ENCODE results near the gene VPS37C.
"Not testable (repeated sequence)": the region's sequence is repeated elsewhere in the genome, so short reads cannot be mapped to it uniquely, and the experiment has no call there.

VPS37C gene

DNA sequence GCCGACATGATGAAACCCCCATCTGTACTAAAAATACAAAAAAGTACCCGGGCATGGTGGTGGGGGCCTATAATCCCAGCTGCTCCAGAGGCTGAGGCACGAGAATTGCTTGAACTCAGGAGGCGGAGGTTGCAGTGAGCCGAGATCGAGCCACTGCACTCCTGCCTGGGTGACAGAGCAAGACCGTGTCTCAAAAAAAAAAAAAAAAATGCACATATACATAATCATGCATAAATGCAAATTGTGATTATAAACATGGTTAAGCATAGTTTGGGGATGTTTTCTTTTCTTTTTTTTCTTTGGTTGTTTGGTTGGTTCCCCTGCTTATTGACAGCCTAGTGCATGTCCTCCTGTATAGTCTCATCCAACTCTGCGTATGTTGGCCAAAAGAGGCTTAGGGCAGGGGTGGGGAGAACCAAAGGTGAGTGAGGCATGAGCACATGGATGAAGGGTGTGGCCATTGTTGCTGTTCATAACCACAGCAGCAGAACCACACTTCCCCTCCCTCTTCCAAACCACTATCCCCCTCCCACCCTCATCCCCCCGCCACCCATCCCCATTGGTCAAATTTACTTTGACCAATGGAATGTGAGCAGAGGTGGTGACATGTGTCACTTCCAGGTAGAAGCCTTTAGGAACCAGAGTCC lies 6.9 kb upstream of the VPS37C start:
- no peak for DNase-seq (ENCODE audit: low read depth)
- in situ Hi-C loops (cut with HindIII; ENCODE audit: low sequenced_read_pairs) = no loop called here
- TF ChIP-seq, protein P1, sequence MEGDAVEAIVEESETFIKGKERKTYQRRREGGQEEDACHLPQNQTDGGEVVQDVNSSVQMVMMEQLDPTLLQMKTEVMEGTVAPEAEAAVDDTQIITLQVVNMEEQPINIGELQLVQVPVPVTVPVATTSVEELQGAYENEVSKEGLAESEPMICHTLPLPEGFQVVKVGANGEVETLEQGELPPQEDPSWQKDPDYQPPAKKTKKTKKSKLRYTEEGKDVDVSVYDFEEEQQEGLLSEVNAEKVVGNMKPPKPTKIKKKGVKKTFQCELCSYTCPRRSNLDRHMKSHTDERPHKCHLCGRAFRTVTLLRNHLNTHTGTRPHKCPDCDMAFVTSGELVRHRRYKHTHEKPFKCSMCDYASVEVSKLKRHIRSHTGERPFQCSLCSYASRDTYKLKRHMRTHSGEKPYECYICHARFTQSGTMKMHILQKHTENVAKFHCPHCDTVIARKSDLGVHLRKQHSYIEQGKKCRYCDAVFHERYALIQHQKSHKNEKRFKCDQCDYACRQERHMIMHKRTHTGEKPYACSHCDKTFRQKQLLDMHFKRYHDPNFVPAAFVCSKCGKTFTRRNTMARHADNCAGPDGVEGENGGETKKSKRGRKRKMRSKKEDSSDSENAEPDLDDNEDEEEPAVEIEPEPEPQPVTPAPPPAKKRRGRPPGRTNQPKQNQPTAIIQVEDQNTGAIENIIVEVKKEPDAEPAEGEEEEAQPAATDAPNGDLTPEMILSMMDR (IDR thresholded peaks at IDR 0.05; ENCODE audit: low read depth, low read length, missing control alignments) = no peak
- no peak overlapping the region for H3K4me3 ChIP-seq (ENCODE audit: low read depth, low read length)

DNA sequence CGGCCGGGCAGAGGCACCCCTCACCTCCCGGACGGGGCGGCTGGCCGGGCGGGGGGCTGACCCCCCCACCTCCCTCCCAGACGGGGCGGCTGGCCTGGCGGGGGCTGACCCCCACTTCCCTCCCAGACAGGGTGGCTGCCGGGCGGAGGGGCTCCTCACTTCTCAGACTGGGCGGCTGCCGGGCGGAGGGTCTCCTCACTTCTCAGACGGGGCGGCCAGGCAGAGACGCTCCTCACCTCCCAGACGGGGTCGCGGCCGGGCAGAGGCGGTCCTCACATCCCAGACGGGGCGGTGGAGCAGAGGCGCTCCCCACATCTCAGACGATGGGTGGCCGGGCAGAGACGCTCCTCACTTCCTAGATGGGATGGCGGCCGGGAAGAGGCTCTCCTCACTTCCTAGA lies 5.1 kb upstream of the VPS37C start:
- DNase-seq (ENCODE audit: low read depth); in situ Hi-C loops (cut with HindIII; ENCODE audit: low sequenced_read_pairs); H3K4me3 ChIP-seq (ENCODE audit: low read depth, low read length): not testable (repeated sequence)

DNA sequence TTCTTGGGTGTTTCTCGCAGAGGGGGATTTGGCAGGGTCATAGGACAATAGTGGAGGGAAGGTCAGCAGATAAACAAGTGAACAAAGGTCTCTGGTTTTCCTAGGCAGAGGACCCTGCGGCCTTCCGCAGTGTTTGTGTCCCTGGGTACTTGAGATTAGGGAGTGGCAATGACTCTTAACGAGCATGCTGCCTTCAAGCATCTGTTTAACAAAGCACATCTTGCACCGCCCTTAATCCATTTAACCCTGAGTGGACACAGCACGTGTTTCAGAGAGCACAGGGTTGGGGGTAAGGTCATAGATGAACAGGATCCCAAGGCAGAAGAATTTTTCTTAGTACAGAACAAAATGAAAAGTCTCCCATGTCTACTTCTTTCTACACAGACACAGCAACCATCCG lies 4.6 kb upstream of the VPS37C start:
- DNase-seq (ENCODE audit: low read depth); in situ Hi-C loops (cut with HindIII; ENCODE audit: low sequenced_read_pairs): not testable (repeated sequence)

DNA sequence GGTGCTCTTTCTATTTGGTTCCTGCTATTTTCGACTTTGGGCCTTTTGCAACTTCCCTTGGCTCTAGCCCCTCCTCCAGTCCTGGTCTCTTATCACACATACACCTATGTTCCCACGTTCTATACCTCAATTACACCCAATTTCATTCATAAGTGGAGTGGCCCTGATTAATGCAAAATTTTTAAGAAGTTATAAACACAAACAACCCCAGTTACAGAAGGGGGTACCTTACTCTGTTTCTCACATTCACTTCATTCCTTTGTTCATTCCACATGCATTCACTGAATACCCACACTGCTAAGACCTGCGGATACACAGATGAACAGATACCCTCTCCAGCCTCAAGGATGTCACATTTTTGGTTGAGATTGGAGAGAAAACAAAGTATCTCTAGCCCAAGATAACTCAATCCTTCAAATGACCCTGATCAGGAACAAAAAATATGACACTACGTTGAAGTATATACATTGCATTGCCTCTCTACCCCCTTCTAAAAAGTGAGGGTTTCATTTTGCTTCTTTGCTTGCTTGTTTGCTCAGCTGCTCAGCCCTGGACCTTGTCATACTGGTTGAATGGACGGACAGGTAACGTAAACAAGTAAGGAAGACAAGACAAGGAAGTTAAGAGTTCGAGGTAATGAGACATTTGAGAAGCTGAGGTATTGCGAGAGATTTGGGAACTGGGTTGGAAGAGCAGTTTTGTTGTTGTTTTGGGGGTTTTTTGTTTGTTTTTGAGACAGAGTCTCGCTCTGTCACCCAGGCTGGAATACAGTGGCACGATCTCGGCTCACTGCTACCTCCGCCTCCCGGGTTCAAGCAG lies 3.6 kb upstream of the VPS37C start:
- DNase-seq (ENCODE audit: low read depth) = no peak
- in situ Hi-C loops (cut with HindIII; ENCODE audit: low sequenced_read_pairs) = no loop called here
- H3K4me3 ChIP-seq (ENCODE audit: low read depth, low read length) = no peak overlapping the region
- TF ChIP-seq, protein P1 (IDR thresholded peaks at IDR 0.05; ENCODE audit: low read depth, low read length, missing control alignments) = no peak

More for the DNA sequence above, 4.6 kb upstream of the VPS37C start:
- H3K4me3 ChIP-seq (ENCODE audit: low read depth, low read length) = not testable (repeated sequence)

DNA sequence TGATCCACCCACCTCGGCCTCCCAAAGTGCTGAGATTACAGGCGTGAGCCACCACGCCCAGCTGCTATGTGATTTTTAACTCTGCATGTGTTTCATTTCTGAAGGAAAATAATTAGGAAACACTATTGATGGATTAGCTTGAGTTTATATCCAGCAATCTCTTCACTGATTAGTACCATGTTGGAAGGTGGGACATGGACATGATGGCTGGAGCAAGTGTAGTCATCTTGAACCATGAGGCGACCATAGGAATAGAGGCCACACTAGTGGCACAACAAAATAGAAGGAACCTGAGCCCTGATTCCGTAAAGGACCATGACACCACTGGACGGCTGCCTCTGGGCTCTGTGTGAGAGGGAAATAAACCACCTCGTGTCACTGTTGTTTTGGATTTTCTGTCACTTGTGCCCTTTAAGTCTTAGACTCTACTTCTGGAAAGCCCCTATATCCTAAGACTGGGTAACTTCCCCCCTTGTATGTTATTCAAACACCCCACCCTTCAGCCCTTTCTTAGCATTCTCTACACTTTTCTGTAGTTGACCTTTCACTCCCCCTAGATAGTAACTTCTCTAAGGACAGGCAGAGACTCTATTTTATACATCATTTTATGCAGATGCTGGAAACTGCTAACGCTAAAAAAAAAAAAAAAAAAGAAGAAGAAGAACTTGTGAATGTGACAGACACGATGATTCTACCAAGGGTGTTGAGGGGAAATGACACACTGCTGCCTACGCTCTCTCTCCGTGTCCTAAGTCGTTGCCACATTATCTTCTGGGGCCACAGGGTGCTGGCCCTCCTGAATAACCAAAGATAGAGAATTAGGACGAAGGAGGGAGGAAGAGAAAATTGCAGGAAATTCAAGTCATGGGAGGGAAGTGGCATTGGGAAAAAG lies 2.7 kb upstream of the VPS37C start:
- TF ChIP-seq, protein P1 (IDR thresholded peaks at IDR 0.05; ENCODE audit: low read depth, low read length, missing control alignments) = no peak
- DNase-seq (ENCODE audit: low read depth) = no peak
- in situ Hi-C loops (cut with HindIII; ENCODE audit: low sequenced_read_pairs) = no loop called here
- H3K4me3 ChIP-seq (ENCODE audit: low read depth, low read length) = no peak overlapping the region

DNA sequence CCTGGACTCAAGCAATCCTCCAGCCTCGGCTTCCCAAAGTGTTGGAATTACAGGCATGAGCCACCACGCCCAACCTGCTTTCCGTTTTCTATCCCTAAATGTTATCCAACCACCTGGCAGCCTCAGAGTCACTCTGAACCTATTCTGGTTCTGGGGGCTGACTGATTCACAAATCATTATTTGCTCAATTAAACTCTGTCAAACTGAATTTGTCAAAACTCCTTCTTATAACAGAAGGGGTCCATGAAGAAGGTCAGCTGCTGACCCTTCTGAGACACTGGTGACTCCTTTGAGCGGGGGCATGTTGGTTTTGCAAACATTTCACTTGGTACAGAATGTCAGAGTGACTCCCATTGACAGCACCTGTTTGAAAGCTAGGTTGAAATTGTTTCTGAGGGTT lies 1.8 kb upstream of the VPS37C start:
- TF ChIP-seq, protein P1 (IDR thresholded peaks at IDR 0.05; ENCODE audit: low read depth, low read length, missing control alignments) = no peak
- DNase-seq (ENCODE audit: low read depth) = no peak
- H3K4me3 ChIP-seq (ENCODE audit: low read depth, low read length) = no peak overlapping the region
- in situ Hi-C loops (cut with HindIII; ENCODE audit: low sequenced_read_pairs) = no loop called here

DNA sequence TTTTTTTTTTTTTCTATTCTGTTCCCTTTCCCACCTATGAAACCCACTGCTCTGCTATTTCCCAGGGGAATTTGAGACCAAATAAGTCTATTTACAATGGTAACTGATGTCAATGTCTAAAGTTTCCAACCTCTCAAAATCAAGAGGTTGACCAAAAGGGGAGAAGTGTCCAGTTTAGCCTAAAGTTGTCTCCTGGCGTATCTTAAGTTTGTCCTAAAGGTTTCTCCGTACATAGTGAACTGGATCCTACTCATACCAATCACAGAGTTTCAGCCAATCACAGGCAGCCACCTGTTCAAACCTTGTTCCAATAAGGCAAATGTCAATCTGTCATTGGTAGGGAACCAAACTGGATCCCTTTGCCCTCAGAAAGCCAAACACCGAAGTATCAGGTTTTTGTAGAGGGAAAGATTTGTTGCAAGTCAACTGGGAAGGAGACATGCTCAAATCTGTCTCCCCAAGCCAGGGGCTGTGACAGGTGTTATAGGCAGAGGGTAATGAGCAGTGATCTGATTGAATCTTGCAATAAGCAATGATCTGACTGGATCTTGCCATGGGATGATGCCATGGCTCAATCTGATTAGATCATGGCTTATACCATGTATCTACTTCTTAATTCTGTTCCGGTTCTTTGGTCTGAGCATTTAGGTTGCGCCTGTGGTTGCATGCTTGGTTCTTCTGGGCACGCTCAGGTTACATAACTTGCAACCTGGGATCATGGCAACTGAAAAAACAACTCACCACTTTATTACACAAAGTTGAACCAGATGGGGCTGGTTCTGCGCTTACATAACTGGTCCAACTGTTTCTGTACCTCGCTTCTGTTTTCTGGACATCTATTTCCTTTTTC lies 1.1 kb upstream of the VPS37C start:
- DNase-seq (ENCODE audit: low read depth) = no peak
- in situ Hi-C loops (cut with HindIII; ENCODE audit: low sequenced_read_pairs) = no loop called here
- TF ChIP-seq, protein P1 (IDR thresholded peaks at IDR 0.05; ENCODE audit: low read depth, low read length, missing control alignments) = no peak
- H3K4me3 ChIP-seq (ENCODE audit: low read depth, low read length) = peak overlapping the region; percentile 65
